GM18511 (cell line): ENCODE measurements around the gene FMO3.

Experiments used
- ATAC-seq: cut with Tn5 transposase; IDR thresholded peaks from one replicate; pipeline ENCODE4 v1.9.1; 2021; ENCODE audit warnings: mild to moderate bottlenecking, moderate library complexity; ENCODE audit not compliant: unreplicated experiment

Gene FMO3

GRCh38 chr1:171115280-171115897 lies 24.7 kb downstream of the FMO3 start:
- no peak for ATAC-seq

DNA sequence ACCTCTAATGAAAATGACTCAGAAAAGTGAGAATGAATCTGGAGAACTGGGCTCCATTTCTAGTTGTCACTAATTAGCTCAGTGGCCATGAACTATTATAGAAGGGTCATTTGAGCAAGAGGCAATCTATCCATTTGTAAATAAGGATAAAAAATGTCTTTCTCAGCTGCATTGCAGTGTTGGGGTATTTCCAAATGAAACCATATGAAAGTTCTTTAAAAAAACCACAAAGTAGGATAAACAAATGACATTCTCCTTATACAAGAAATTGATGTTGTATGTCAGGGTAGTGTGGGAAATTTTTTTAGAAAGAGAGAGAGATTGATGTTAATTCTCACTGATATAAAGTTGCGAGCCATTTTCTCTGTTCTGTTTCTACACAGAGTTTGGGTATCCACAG lies 26.0 kb downstream of the FMO3 start:
- no peak for ATAC-seq

DNA sequence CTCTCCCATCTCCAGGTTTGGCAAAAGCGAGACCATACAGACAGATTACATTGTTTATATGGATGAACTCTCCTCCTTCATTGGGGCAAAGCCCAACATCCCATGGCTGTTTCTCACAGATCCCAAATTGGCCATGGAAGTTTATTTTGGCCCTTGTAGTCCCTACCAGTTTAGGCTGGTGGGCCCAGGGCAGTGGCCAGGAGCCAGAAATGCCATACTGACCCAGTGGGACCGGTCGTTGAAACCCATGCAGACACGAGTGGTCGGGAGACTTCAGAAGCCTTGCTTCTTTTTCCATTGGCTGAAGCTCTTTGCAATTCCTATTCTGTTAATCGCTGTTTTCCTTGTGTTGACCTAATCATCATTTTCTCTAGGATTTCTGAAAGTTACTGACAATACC lies 26.4 kb downstream of the FMO3 start:
- no peak for ATAC-seq

DNA sequence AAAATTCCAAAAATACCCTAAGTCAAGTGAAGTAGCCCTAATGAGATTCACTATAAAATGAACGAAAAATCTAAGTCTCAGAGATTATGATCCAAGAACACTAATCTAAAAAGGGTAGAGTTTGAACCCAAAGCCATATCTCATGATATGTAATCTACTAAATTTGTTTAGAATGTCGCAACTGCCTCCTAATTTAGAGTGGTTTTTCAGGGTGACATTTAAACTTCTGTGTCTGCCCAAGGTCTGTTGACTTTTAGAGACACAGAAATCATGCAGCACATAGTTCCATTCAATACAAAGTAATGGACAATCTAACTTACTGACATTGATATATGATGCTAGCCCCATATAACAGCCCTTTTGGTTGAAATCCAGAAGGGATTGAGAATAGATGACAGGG lies 28.9 kb downstream of the FMO3 start:
- ATAC-seq = no peak

DNA sequence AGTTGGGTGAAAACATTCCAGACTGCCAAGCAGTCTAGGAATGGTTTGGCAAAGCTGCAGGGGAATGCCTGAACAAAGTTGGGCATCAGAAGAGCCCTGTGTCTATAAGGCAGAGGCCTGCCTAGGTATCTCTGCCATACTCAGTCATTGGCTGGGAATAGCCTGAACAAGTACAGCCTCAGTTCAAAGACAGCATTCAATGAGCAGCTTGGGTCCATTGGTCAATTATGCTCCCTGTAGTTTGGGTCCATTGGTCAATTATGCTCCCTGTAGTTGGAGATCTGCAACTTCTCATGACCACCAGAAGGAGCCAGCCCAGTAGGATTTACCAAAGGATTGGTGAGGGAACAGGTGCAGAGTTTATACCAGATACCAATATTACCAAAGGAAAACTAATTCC lies 31.6 kb downstream of the FMO3 start:
- no peak for ATAC-seq

DNA sequence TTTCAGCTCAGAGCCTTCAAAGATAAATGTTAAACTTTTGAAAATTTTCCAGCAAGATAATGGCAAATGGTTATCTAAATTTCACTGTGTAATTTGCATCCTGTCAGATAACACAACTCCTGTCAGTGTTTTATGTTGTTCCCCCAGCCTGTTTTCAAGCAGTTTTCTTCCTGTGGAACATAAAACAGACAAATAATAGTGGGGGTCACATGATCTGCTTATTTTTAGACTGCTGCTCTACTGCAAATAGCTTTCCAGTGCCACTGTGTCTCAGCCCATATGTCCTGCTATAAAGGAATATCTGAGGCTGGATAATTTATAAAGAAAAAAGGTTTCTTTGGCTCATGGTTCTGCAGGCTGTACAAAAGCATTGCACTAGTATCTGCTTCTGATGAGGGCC lies 32.2 kb downstream of the FMO3 start:
- no peak for ATAC-seq

GRCh38 chr1:171126504-171126903 lies 35.8 kb downstream of the FMO3 start:
- ATAC-seq = no peak

- no peak for ATAC-seq
Measured at GRCh38 chr1:171127099-171127498, 36.4 kb downstream of the FMO3 start.

DNA sequence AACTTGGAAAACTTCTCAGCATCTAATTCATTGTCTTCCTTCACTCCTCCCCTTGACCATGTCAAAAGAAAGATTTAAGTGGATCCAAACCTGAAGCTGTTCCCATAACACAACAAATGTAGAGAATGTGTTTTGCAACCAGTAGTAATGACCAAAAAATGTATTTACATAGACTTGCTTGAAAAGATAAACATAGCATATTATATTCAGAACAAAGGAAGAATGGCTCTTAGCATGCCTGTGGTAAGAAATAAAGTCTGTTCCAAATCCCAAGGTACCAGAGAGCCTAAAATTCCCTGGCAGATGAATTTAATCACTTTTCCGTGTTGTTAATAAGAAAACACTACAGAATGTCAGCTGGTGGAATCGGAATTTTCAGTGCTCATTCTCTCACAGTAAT lies 36.8 kb downstream of the FMO3 start:
- ATAC-seq = no peak

GRCh38 chr1:171128463-171128862 lies 37.8 kb downstream of the FMO3 start:
- no peak for ATAC-seq

GRCh38 chr1:171134204-171134923 lies 43.7 kb downstream of the FMO3 start:
- no peak for ATAC-seq

DNA sequence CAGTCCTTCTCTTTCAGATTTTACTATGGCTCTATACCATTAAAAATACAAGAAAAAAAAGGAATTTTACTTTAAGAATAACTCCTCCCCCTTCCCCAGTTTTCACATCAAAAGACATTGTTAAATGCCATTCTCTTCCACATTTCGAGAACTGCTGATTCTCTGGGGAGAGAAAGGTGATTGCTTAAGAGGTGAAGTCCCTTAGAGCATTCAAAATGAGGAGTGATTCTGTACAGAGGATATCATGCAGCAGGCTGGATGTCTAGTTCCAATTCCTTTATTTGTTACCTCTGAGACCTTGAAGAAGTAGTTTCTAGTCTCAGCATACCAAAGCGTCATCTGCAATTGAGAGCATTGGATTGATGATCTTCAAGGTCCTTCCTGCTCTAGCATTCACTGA lies 46.9 kb downstream of the FMO3 start:
- no peak for ATAC-seq

DNA sequence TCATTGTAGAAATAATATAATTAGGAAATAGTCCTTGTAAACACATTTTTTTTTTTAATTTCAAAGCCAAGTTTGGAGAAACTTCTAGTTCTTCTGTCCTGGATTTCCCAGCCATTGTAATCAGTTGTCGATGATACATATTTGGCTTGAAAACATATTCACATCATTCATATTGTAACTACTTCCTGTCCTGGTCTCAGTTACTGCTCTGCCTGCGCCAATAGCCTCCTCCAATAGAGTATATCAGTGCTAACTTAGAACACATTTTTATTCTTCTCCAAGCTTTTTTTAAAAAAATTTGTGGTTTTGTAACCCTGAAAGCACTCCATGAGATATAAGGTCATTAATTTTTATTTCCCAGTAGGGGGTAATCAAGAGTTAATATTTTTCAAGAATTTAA lies 48.3 kb downstream of the FMO3 start:
- no peak for ATAC-seq

- ATAC-seq = no peak
Measured at GRCh38 chr1:171139890-171140289, 49.2 kb downstream of the FMO3 start.

GRCh38 chr1:171140401-171140800 lies 49.7 kb downstream of the FMO3 start:
- no peak for ATAC-seq

DNA sequence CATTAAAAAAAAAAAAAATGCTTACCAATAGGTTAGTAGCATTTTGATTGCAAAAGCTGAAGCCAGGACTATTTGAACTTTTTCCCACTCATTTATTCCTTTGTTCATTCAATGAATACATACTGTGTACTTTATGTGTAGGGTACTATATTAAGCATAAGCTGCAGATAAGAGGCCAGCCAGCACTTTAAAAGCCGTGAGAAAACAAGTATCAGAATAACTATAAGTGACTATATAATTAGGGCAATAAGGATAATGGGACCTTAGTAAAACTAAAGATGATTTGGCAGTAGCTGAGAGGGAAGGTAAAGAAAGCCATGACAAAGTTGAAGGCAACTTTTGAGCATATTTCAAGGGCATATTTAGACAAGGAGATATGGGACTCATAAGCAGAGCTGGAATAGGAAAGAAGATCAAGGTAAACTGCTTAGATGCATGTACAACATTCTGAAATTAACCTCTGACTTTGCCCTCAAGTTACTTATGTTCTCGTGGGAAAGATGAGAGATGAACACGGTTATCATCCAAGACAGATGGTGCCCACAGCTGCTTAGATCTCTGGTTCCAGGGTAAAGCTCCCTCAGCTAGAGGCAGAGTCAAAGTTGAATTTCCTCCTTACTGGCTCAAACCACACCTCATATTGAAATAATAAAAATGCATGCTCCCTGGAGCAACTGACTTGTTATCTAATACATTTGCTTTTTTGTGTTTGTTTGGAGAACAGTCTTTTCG lies 50.4 kb downstream of the FMO3 start:
- ATAC-seq = no peak

DNA sequence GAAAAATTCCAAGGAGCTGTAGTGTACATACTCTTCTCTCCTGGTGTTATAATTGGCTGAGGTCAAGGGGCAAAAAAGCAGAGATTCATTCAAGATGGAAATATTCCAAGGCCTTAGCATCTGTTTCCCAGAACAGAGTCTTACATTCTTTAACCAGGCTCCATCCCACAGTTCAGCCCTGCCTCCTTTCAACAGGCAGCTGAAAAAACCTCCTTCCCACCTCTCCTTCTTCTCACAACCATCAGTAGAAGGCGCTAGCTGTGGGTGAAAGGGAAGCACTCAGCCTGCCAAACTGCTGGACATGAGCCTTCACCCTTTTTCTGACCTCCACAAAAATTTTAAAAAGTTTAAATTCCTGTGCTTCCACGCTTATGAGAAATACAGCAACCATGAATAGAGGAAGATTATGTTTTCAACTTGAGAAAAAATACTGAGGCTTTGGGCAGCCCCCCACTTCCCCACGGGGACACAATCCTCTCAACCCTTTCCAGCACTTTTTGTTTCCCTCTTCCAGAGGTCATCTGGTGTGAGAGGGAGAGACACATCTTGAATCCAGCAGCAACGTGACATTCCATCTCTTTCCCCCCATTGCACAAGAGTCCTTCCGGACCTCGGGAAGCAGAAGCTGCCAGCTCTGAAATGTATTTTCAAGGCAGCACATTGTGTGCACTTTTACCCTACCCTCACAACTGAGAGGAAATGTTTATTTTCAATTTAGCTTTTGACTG lies 51.1 kb downstream of the FMO3 start:
- no peak for ATAC-seq

DNA sequence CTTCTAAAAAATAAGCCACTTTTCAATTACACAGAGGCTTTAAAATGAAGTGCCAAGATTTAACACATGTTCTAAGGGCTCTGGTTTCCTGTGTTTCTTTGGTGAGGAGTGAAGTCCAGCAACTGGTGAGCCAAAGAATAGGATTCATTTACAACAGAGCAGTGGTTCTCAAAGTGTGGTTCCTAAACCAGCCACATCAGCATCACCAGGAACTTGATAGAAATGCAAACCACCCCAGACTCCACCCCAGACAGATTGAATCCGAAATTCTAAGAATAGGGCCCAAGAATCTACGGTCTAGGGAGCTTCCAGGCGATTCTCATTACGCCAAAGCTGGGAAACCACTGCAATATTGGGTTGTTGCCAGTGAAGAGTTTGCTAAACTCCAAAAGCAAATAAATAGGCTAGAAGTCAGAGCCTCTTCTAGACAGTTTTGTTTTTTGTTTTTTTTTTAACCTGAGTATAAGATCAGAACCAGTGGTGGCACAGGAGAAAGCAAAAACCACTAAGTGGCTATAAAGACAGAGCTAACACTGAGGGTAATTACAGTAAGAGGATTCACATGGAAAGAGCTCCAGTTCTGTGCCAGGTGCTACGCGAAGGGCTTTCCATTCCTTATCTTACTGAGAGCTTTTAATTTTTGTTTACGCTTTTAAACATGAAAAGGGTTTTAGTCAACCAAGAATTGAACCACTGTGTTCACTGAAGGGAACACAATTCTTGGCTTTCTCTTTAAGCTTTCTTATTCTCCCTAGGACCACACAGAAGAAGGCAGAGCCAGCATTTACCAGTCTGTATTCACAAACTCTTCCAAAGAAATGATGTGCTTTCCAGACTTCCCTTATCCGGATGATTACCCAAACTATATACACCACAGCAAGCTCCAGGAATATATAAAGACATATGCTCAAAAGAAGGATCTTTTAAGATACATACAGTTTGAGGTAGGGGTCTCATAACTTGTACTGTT lies 52.0 kb downstream of the FMO3 start:
- ATAC-seq = no peak

GRCh38 chr1:171150156-171150555 lies 59.5 kb downstream of the FMO3 start:
- no peak for ATAC-seq

DNA sequence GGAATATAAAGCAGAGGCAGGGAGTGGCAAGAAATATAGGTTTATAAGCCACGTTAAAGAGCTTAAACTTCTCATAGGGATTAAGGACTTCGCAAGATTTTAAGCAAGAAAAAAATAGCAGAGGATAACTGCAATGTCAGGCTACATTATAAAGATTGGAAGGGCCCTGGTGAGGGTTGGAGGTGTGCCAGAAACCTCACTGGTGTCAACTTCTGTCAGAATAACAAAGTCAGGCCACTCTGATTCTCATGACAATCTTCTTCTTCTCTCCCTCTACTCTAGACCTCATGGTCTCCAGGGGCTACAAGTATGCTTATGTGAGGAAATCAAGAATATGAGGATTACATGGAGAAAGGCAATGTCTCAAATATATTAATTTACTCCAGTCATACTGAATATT lies 61.8 kb downstream of the FMO3 start:
- no peak for ATAC-seq
